ENCODE results near the gene CNR2. TPM values are rescaled to one million over a fixed set of nuclear protein-coding genes. Genes with fewer than 3 reads are reported as not detected.

CNR2 gene
- total and polyA plus RNA-seq, 8 donors: 0.05 to 0.27 (median 0.13) TPM

DNA sequence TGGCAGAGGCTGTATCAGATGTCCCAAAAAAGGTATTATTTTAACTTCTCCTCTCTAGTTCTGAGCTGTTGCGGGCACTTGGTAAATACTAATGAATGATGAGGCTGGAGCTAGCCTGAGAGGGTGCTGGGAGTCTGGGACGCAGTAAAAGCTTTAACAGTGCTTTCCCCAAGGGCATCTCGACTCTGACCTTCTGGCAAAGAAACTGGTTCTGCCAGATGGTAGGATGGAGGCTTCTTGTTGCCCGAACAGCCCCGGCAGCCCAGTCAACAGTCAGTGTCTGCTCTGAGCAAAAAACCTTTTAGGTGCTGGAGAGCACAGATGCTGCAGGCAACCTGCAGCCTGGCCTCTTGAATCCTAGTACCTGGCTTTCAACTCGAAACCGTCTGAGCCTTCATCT is 43.9 kb upstream of the CNR2 start:
- H3K9me3 ChIP-seq: no peaks in the 10 kb centered on the region
- DNase-seq (peak in 2 of 4 donors; percentile 59 to 68), ATAC-seq (peak; percentile 15)
- peaks cover 11 to 34% of the 10 kb centered on the region in 2 donors for H3K4me1 ChIP-seq
- H3K27ac ChIP-seq: no peak overlapping the region
- H3K4me3 ChIP-seq: no peak overlapping the region
- H3K27me3 ChIP-seq: no peaks in the 10 kb centered on the region
- H3K36me3 ChIP-seq: peaks cover 0 to 5% of the 10 kb centered on the region in 2 donors
- TF ChIP-seq, protein P1, sequence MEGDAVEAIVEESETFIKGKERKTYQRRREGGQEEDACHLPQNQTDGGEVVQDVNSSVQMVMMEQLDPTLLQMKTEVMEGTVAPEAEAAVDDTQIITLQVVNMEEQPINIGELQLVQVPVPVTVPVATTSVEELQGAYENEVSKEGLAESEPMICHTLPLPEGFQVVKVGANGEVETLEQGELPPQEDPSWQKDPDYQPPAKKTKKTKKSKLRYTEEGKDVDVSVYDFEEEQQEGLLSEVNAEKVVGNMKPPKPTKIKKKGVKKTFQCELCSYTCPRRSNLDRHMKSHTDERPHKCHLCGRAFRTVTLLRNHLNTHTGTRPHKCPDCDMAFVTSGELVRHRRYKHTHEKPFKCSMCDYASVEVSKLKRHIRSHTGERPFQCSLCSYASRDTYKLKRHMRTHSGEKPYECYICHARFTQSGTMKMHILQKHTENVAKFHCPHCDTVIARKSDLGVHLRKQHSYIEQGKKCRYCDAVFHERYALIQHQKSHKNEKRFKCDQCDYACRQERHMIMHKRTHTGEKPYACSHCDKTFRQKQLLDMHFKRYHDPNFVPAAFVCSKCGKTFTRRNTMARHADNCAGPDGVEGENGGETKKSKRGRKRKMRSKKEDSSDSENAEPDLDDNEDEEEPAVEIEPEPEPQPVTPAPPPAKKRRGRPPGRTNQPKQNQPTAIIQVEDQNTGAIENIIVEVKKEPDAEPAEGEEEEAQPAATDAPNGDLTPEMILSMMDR (IDR thresholded peaks at IDR 0.05): no peak
- intact Hi-C loops (cut with DNase I): no loop called here

GRCh38 chr1:23953020-23953419 is 39.9 kb upstream of the CNR2 start:
- DNase-seq: no peak
- Histone ChIP-seq H3K36me3 (no peaks in the 10 kb centered on the region), H3K27me3 (no peaks in the 10 kb centered on the region), H3K9me3 (no peaks in the 10 kb centered on the region), H3K4me1 (peaks cover 6 to 18% of the 10 kb centered on the region in 2 donors), H3K27ac (no peak overlapping the region), H3K4me3 (no peak overlapping the region)
- peak; percentile 14 for ATAC-seq
- intact Hi-C loops (cut with DNase I): no loop called here
- TF ChIP-seq, protein P1 (IDR thresholded peaks at IDR 0.05): no peak

DNA sequence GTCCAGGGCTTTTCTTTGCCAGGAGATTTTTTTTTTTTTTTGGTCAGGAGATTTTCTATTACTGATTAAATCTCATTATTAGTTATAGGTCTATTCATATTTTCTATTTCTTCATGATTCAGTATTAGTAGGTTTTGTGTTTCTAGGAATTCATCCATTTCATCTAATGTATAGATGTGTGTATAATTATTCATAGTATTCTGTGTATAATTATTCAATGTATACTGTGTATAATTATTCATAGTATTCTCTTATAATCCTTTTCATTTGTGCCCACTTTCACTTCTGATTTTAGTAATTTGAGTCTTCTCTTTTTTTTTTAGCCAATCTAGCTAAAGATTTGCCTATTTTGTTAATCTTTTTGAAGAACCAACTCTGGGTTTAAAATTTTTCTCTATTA is 34.2 kb upstream of the CNR2 start:
- no peak for DNase-seq
- Histone ChIP-seq H3K4me1 (no peaks in the 10 kb centered on the region), H3K27me3 (no peaks in the 10 kb centered on the region), H3K27ac (no peak overlapping the region), H3K36me3 (no peaks in the 10 kb centered on the region), H3K9me3 (no peaks in the 10 kb centered on the region), H3K4me3 (no peak overlapping the region)
- no peak for ATAC-seq
- TF ChIP-seq, protein P1 (IDR thresholded peaks at IDR 0.05): no peak
- intact Hi-C loops (cut with DNase I): no loop called here

GRCh38 chr1:23936481-23937176 is 23.5 kb upstream of the CNR2 start:
- H3K4me3 ChIP-seq: no peak overlapping the region
- no peak for DNase-seq
- TF ChIP-seq, protein P1 (IDR thresholded peaks at IDR 0.05): no peak
- H3K27ac ChIP-seq: no peak overlapping the region
- intact Hi-C loops (cut with DNase I): no loop called here
- H3K27me3 ChIP-seq: no peaks in the 10 kb centered on the region
- H3K4me1 ChIP-seq: peaks cover 0 to 2% of the 10 kb centered on the region in 2 donors
- ATAC-seq: no peak
- H3K9me3 ChIP-seq: no peaks in the 10 kb centered on the region
- no peaks in the 10 kb centered on the region for H3K36me3 ChIP-seq

DNA sequence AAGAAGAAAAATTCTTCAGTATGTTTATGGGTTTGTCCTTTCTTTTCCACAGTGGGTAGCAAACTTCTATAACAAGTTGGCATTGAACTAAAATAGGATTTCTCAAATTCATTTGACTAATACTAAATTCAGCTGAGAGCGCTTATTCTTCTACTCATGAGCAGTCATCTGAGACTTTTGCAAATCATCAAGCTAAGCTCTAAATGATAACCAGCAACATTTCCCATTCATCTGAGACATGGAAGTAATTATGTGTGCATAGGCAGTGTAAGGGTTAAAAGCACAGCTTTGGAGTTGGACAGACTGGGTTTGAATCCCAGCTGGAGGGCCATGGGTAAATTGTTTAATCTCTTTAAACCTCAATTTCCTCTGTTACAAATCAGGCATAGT is 18.3 kb upstream of the CNR2 start:
- Histone ChIP-seq H3K4me1 (peaks cover 0 to 7% of the 10 kb centered on the region in 2 donors), H3K4me3 (no peak overlapping the region), H3K9me3 (no peaks in the 10 kb centered on the region), H3K27me3 (no peaks in the 10 kb centered on the region), H3K36me3 (no peaks in the 10 kb centered on the region), H3K27ac (peak overlapping the region; percentile 49 to 51)
- DNase-seq: no peak
- intact Hi-C loops (cut with DNase I): no loop called here
- no peak for ATAC-seq
- TF ChIP-seq, protein P1 (IDR thresholded peaks at IDR 0.05): no peak
